Cardiac fibroblast (primary cell): ENCODE data around the gene ACOT13.

Experiments
- DNase-seq, 2 donors: peaks; one replicate each; pipeline versions ENCODE4 v3.0.0 to v3.0.0-alpha.2; 2010; ENCODE audit warnings: low read depth in 2 of 2
- H3K4me3 ChIP-seq, 2 donors: replicated peaks in 1 of 2; 1 replicate in 1 of 2; 2 replicates in 1 of 2; pipeline ENCODE4 v1.5.1; 2011; ENCODE audit warnings: low read depth in 2 of 2, low read length in 2 of 2, mild to moderate bottlenecking in 2 of 2, moderate library complexity in 1 of 2
- TF ChIP-seq, protein P1 (sequence below): IDR thresholded peaks from one replicate; pipeline ENCODE4 v1.5.1; 2011; ENCODE audit warnings: low read depth, mild to moderate bottlenecking, low read length, inconsistent platforms

The ACOT13 gene

DNA sequence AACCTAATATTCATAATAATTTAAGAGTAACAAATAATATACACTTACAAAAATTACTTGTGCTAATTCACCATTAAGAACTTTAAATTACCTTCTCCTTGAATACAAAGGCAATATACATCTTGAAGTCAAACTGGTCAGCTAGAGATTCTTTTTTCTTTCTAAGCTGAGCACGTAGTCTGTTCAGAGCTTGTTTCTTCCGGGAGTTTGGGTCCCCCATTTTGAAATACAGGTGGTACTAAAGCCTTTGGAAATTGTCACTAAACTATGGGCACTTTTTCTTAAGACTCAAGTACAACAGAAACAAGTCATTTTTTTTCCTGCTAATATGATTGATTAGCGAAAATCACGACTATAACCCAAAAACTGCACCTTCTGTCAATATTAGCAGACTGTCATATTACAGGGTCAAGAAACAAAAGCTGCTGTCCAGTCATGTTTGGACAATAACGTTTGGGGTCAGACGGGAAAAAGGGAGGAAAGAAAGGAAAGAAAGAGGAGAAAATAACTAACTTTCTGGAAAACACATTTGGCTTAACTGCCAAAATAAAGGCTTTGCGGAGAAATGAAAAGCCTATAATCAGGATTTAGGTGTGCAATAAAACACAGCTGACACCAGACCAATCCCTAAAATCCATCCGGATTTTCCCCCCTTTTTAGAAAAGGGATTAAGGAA, 51.7 kb downstream of the ACOT13 start:
- TF ChIP-seq, protein P1, sequence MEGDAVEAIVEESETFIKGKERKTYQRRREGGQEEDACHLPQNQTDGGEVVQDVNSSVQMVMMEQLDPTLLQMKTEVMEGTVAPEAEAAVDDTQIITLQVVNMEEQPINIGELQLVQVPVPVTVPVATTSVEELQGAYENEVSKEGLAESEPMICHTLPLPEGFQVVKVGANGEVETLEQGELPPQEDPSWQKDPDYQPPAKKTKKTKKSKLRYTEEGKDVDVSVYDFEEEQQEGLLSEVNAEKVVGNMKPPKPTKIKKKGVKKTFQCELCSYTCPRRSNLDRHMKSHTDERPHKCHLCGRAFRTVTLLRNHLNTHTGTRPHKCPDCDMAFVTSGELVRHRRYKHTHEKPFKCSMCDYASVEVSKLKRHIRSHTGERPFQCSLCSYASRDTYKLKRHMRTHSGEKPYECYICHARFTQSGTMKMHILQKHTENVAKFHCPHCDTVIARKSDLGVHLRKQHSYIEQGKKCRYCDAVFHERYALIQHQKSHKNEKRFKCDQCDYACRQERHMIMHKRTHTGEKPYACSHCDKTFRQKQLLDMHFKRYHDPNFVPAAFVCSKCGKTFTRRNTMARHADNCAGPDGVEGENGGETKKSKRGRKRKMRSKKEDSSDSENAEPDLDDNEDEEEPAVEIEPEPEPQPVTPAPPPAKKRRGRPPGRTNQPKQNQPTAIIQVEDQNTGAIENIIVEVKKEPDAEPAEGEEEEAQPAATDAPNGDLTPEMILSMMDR = no peak
- no peak for DNase-seq
- peak overlapping the region; percentile 86 to 98 for H3K4me3 ChIP-seq

DNA sequence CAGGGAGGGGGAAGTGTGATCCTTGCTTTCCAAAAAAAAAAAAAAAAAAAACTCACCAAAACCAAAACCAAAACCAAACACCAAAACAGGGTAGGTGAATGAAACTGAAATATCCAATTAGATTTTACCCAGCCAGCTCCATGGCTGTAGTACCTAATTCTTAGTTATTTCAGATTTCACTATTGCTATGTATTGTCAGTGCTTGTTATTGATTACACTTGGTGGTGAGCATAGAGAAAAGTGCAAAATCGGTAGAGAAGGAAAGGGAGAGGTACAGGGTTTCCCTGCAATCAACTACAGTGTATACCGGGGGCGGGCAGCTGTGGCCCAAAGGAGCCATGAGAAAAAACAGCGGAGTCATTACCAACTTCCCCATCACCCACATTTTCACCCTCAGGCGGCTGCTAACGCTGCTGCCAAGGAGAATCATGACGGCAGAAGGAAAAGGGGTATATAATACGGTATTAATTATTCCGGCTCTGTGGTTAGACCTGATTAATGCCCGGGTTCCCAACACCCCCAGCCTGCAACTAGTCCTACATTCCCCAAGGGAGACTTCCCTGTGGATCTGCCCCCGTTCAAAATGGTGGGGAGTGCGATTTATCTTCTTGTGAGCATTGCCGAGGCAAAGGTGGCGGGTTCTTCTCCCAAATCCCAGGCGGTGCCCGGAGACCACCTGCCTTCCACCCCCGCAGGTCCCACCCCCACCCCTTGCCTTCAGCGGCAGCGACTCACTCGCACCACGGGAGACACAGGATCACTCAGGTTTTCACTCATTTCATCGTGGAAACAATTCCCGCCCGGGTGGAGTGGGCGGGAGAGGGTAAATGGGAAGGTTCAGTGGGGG, 52.5 kb downstream of the ACOT13 start, which contains the start of gene C6orf62:
Gene C6orf62 (minus strand): TSS at position 30 of the 847 bp plus-strand sequence. CDS start 486 bp downstream, outside the sequence.
- peak within 1 kb of the TSS; percentile 86 to 98 for H3K4me3 ChIP-seq
- DNase-seq = peak in 1 of 2 donors; percentile 38
- TF ChIP-seq, protein P1 = no peak

DNA sequence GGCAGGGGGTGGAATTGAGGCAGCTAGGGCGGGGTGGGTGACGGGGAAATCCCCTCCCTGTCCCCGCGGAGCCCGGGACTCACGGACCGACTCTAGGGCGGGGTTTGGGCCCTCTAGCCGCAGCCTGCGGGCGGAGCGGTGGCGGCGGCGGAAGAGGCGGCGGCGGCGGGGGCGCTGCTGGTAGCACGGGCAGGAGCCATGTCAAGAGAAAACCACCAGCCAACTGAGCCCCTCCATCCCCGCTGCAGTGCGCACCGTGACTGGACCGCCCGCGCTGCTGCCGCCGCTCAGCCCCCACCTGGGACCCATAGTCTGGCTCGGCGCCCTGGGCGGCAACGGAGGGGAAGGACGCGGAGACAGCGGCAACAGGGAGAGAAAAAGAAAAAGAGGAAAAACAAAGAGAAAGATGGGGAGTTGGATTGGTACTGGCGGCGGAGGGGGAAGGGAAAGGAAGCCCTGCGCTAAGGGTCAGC, 53.3 kb downstream of the ACOT13 start:
- peak; percentile 64 to 66 for DNase-seq
- TF ChIP-seq, protein P1 = no peak

DNA sequence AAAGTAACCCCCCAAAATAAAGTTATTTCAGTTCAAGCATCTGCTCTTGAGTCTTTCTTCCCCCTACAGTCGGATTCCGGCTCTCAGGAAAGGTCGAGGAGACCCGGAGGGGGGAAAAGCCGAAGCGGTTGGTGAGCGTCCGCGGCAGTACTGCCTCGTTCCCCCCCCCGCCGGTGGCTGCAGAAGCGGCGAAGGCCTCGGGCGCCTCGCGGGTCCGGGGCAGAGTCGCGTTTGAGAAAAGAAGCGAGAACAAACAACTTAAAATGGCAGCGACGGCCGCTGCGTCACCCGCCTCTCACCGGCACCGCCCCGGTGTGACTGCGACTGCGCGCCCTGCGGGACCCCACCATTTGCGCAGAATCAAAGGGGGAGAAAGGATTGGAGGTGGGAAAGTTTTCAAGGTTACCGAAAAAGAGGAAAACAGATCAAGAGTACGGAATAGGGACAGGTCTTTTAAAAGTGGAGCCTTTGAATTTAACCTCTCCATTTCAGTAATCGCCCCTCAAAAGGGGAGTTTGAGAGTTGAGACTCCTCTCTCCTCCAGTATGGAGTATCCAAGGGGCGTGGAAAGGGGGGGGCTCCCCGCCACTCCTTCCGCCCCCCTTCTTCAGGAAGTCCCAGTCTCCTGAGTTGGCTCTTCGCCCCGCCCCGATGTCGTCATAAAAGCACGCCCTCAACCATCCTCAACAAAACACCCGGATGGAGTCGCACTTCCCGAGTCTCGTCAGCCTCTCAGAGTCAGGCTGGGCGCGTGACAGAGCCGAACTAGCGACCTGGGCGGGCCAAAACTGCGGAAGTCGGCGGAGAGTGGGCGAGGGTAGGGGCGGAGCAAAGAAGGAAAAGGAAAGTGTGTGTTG, 54.0 kb downstream of the ACOT13 start:
- peak overlapping the region; percentile 86 to 98 for H3K4me3 ChIP-seq
- DNase-seq = peak; percentile 100
- TF ChIP-seq, protein P1 = no peak

More for the DNA sequence above, 53.3 kb downstream of the ACOT13 start:
- H3K4me3 ChIP-seq = peak overlapping the region; percentile 86 to 98

DNA sequence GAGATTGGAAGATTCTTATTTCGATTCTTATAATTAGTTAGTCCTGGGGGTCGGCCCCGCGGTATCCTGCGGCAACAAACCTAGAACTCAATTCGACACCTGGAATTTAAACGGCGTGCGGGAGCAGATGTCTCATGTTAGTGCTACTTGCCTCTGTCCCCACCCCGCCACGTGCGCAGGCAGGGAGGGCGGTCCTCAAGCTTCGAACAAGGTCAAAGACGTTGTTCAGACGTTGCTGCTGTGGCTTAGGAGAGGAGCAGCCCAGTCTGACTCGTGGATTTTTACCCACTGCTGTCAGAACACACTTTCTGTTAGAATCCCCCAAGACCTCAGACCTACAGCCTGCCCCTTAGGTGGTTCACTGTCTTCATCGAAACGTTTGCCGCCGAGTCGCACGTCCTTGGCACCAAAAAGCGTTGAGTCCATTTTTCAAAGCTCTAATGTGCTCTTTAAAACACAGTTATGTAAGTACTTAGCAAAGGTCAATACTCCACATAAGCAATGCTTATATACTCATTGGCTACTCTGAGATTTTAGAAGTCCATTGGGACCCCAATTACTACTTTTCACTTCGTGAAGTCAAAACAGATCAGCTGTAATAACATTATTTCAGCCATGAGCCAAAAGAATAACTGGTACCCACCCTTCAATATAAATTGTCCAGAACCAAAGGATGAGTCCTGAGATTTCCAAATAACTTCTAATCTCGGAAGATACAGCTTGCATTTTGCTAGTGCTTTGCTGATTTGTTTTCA, 54.8 kb downstream of the ACOT13 start:
- peak in 1 of 2 donors; percentile 70 for DNase-seq
- peak overlapping the region; percentile 66 to 68 for H3K4me3 ChIP-seq
- TF ChIP-seq, protein P1 = no peak
